Activated CD8-positive, alpha-beta T cell treated with anti-CD3 and anti-CD28 coated beads for 36 hours (primary cell): Measurements from ENCODE around the gene ANGPTL8. TPM values are rescaled to one million over a fixed set of nuclear protein-coding genes. Genes with fewer than 3 reads are reported as not detected.

ENCODE experiments used
- ATAC-seq: fragments of 200-7000 bp; cut with Tn5 transposase; one replicate; pipeline ENCODE4 v1.10.0; 2021; ENCODE audit warnings: mild to moderate bottlenecking, moderate library complexity
- CTCF ChIA-PET: fragments of 350-600 bp; sonication (Branson Sonifier 250); formaldehyde crosslinking; loops from one replicate; lab custom pipeline; 2021; ENCODE audit warnings: antibody characterized with exemption; lab: Charles Lee
- POLR2A ChIA-PET: fragments of 350-600 bp; sonication (Branson Sonifier 250); formaldehyde crosslinking; loops from one replicate; lab custom pipeline; 2021; ENCODE audit warnings: antibody characterized with exemption; lab: Charles Lee
- DNase-seq: peaks from one replicate; pipeline ENCODE4 v3.0.0-alpha.2; 2020
- H3K27ac Mint-ChIP-seq: one replicate; pipeline ENCODE4 v1.8.0; 2021; ENCODE audit warnings: mild to moderate bottlenecking, mixed read lengths
- H3K27me3 Mint-ChIP-seq: one replicate; pipeline ENCODE4 v1.8.0; 2021; ENCODE audit warnings: mixed read lengths
- H3K36me3 Mint-ChIP-seq: one replicate; pipeline ENCODE4 v1.8.0; 2021; ENCODE audit warnings: low read depth, mixed read lengths
- H3K4me1 Mint-ChIP-seq: one replicate; pipeline ENCODE4 v1.8.0; 2021; ENCODE audit warnings: low read depth, mixed read lengths
- H3K4me3 Mint-ChIP-seq: one replicate; pipeline ENCODE4 v1.8.0; 2021; ENCODE audit warnings: mild to moderate bottlenecking, moderate library complexity, mixed read lengths
- H3K9me3 Mint-ChIP-seq: one replicate; pipeline ENCODE4 v1.8.0; 2021; ENCODE audit warnings: mixed read lengths
- intact Hi-C: fragments of 100-400 bp; cut with micrococcal nuclease; formaldehyde crosslinking; loops from one replicate; pipeline ENCODE4 v1.10.0; 2022
- total RNA-seq, 2 experiments: library from RNA; stranded (reverse); gene quantifications; one replicate each; pipeline ENCODE4 v1.2.3, GENCODE V29; 2021
- TF ChIP-seq, protein P1 (sequence below): fragments of 200-600 bp; IDR thresholded peaks from one replicate; pipeline ENCODE4 v1.8.0; 2022; ENCODE audit warnings: antibody characterized with exemption, mild to moderate bottlenecking

Gene ANGPTL8
- total RNA-seq, 2 experiments from 2014 or later, result not detected

DNA sequence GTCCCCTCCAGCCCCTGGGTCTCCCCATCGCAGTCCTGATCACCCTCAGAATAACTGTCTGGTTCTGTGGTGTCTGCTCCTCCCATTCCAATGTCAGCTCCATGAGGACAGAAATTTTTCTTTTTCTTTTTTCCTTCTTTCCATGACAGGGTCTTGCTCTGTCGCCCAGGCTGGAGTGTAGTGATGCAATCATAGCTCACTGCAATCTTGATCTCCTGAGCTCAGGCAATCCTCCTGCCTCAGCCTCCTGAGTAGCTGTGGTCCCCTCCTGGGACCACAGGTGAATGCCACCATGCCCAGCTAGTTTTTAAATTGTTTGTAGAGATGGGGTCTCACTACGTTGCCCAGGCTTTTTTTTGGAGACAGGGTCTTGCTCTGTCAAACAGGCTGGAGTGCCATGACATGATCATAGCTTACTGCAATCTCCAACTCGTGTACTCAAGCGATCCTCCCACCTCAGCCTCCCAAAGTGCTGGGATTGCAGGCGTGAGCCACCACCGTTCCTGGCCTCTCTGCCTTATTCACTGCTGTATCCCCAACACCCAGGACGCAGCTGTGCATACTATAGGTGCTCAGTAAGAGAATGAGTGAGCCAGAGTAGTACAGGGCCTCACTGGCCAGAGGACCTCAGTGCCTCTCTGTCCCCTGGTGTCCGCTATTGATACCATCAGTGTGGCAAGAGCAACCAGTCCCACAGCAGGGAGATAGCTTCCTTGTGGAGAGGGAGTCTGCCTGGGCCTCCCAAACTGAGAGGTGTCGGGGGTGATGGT lies 28.1 kb downstream of the ANGPTL8 start:
- CTCF ChIA-PET, result no interaction called here
- Mint-ChIP-seq H3K27ac (no peak overlapping the region), H3K4me3 (no peak overlapping the region), H3K9me3 (no peaks in the 10 kb centered on the region), H3K36me3 (no peaks in the 10 kb centered on the region), H3K4me1 (no peaks in the 10 kb centered on the region), H3K27me3 (peaks cover 42% of the 10 kb centered on the region)
- no peak for DNase-seq
- no peak for ATAC-seq
- POLR2A ChIA-PET, result interaction anchor here (0.7 kb wide), 1 partner anchor 25 kb away, joined by 3 read pairs; no protein-coding TSS in a partner anchor
- TF ChIP-seq, protein P1, sequence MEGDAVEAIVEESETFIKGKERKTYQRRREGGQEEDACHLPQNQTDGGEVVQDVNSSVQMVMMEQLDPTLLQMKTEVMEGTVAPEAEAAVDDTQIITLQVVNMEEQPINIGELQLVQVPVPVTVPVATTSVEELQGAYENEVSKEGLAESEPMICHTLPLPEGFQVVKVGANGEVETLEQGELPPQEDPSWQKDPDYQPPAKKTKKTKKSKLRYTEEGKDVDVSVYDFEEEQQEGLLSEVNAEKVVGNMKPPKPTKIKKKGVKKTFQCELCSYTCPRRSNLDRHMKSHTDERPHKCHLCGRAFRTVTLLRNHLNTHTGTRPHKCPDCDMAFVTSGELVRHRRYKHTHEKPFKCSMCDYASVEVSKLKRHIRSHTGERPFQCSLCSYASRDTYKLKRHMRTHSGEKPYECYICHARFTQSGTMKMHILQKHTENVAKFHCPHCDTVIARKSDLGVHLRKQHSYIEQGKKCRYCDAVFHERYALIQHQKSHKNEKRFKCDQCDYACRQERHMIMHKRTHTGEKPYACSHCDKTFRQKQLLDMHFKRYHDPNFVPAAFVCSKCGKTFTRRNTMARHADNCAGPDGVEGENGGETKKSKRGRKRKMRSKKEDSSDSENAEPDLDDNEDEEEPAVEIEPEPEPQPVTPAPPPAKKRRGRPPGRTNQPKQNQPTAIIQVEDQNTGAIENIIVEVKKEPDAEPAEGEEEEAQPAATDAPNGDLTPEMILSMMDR, result no peak
- intact Hi-C loops, result no loop called here

DNA sequence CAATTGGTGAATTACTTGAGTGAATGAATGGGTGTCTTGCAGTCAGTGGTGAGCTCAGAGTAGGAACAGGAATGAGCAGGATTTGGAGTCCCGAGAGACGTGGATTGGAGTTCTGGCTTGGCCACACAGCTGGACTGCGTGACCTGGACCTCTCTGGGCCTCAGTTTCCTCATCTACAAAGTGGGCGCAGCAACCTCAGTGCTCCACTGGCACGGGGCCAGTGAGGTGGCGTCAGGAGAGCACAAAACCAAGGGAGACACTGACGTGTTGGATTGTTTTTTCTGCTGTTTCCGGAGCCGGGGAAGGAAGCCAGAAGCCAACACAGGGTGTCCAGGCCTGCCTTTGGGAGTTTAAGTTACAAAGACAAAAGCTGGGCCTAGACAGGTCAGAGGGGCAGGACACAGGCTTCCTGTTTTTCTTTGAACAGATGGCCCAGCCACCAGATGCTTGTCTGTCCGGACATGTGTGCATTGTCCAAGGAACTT lies 29.4 kb downstream of the ANGPTL8 start:
- peaks cover 32% of the 10 kb centered on the region for H3K27me3 Mint-ChIP-seq
- intact Hi-C loops, result no loop called here
- POLR2A ChIA-PET, result interaction anchor here (0.7 kb wide), 1 partner anchor 104 kb away, joined by 3 read pairs; no protein-coding TSS in a partner anchor

DNA sequence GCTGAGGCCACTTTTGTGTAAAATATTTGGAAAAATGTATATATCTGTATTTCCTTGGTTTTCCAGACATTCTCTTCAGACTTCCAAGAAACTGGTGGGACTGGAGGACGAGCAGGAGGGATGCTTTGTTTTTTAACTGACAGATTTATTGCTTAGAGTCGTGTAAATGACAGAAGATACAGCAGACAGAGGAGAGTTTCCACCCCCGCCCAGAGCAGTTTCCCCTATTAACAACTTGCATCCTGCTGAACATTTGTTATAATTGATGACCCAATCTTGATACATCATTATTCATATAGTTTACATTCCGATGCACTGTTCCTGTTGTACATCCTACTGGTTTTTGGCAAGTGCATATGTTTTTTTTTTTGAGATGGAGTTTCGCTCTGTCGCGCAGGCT lies 30.0 kb downstream of the ANGPTL8 start:
- ATAC-seq (no peak), DNase-seq (no peak)
- Mint-ChIP-seq H3K36me3 (no peaks in the 10 kb centered on the region), H3K4me1 (no peaks in the 10 kb centered on the region), H3K27ac (no peak overlapping the region), H3K27me3 (peaks cover 30% of the 10 kb centered on the region), H3K9me3 (no peaks in the 10 kb centered on the region), H3K4me3 (no peak overlapping the region)
- intact Hi-C loops, result no loop called here
- ChIA-PET POLR2A (interaction anchor here (0.7 kb wide), 1 partner anchor 104 kb away, joined by 3 read pairs; no protein-coding TSS in a partner anchor), CTCF (no interaction called here)
- TF ChIP-seq, protein P1, result no peak

More for the DNA sequence above, 29.4 kb downstream of the ANGPTL8 start:
- H3K4me1 Mint-ChIP-seq, result no peaks in the 10 kb centered on the region
- no peak overlapping the region for H3K4me3 Mint-ChIP-seq
- no peaks in the 10 kb centered on the region for H3K9me3 Mint-ChIP-seq
- no peak overlapping the region for H3K27ac Mint-ChIP-seq
- H3K36me3 Mint-ChIP-seq, result no peaks in the 10 kb centered on the region
- ATAC-seq (no peak), DNase-seq (no peak)
- CTCF ChIA-PET, result no interaction called here
- TF ChIP-seq, protein P1, result no peak

DNA sequence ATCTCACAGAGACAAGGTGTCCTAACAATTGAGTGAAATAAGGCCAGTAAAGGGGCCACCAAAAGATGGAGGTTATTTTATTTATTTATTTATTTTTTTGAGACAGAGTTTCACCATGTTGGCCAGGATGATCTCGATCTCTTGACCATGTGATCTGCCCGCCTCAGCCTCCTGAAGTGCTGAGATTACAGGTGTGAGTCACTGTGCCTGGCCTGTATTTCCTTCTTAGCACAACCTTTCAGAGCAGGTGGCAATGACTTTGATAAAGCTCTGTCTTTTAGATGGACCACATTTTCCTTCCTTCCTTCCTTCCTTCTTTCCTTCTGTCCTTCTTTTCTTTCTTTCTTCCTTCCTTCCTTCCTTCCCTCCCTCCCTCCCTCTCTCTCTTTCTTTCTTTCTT lies 33.9 kb downstream of the ANGPTL8 start:
- CTCF ChIA-PET, result no interaction called here
- intact Hi-C loops, result no loop called here
- H3K27me3 Mint-ChIP-seq, result peaks cover 25% of the 10 kb centered on the region

More for the DNA sequence above, 33.9 kb downstream of the ANGPTL8 start:
- DNase-seq (no peak), ATAC-seq (no peak)
- H3K4me1 Mint-ChIP-seq, result no peaks in the 10 kb centered on the region
- peaks cover 2% of the 10 kb centered on the region for H3K9me3 Mint-ChIP-seq
- H3K36me3 Mint-ChIP-seq, result no peaks in the 10 kb centered on the region
- TF ChIP-seq, protein P1, result no peak
- H3K27ac Mint-ChIP-seq, result no peak overlapping the region
- POLR2A ChIA-PET, result interaction anchor here (1.4 kb wide), 1 partner anchor 10 kb away, joined by 3 read pairs; no protein-coding TSS in a partner anchor
- no peak overlapping the region for H3K4me3 Mint-ChIP-seq
